Smooth muscle cell (in vitro differentiated cells): ENCODE results near the gene TMEM190. TPM values are rescaled to one million over a fixed set of nuclear protein-coding genes. Genes with fewer than 3 reads are reported as not detected.
"Not testable (repeated sequence)": the region's sequence is repeated elsewhere in the genome, so short reads cannot be mapped to it uniquely, and the experiment has no call there.

ENCODE experiments used
- DNase-seq: peaks from one replicate; lab custom pipeline; 2025; ENCODE audit not compliant: unreplicated experiment; lab: John Stamatoyannopoulos, UW
- H2AFZ ChIP-seq: fragments of 200-600 bp; sonication (generic); 2 replicates; pipeline ENCODE4 v1.6.0; 2016; ENCODE audit warnings: antibody characterized with exemption, low read depth, mild to moderate bottlenecking
- H3F3A ChIP-seq: fragments of 200-600 bp; sonication (generic); 2 replicates; pipeline ENCODE4 v1.6.0; 2017; ENCODE audit warnings: antibody characterized with exemption, low read depth
- H3K27ac ChIP-seq: fragments of 200-600 bp; sonication (generic); 2 replicates; pipeline ENCODE4 v1.5.1; 2016; ENCODE audit warnings: low read depth, mild to moderate bottlenecking
- H3K27me3 ChIP-seq: fragments of 200-600 bp; sonication (generic); 2 replicates; pipeline ENCODE4 v1.6.1; 2016; ENCODE audit warnings: low read depth, mild to moderate bottlenecking
- H3K36me3 ChIP-seq: fragments of 200-600 bp; sonication (generic); 2 replicates; pipeline ENCODE4 v1.5.1; 2016; ENCODE audit warnings: low read depth
- H3K4me1 ChIP-seq: fragments of 200-600 bp; sonication (generic); 2 replicates; pipeline ENCODE4 v1.5.1; 2016; ENCODE audit warnings: low read depth
- H3K4me2 ChIP-seq: fragments of 200-600 bp; sonication (generic); 2 replicates; pipeline ENCODE4 v1.6.0; 2016; ENCODE audit warnings: mild to moderate bottlenecking
- H3K4me3 ChIP-seq: fragments of 200-600 bp; sonication (generic); 2 replicates; pipeline ENCODE4 v1.5.1; 2016; ENCODE audit warnings: mild to moderate bottlenecking
- H3K79me2 ChIP-seq: fragments of 200-600 bp; sonication (generic); 2 replicates; pipeline ENCODE4 v1.6.0; 2016; ENCODE audit warnings: low read depth, mild to moderate bottlenecking
- H3K9ac ChIP-seq: fragments of 200-600 bp; sonication (generic); 2 replicates; pipeline ENCODE4 v1.6.0; 2016; ENCODE audit warnings: low read depth
- H3K9me3 ChIP-seq: fragments of 200-600 bp; sonication (generic); replicated peaks from 2 replicates; pipeline ENCODE4 v1.5.1; 2016; ENCODE audit warnings: low read depth
- H4K20me1 ChIP-seq: fragments of 200-600 bp; sonication (generic); 2 replicates; pipeline ENCODE4 v1.6.0; 2016; ENCODE audit warnings: low read depth
- WGBS: methylation state at CpG from one replicate; pipeline ENCODE4 v1.1.7; 2016; ENCODE audit warnings: low lambda C conversion rate; 5-methylcytosine and 5-hydroxymethylcytosine counted together
- polyA plus RNA-seq: library from polyadenylated mRNA; unstranded; fragments of >200 nt; fragmentation: Nextera tagmentation; extraction: Ambion mirVana; gene quantifications from 2 replicates; pipeline ENCODE4 v1.2.1, GENCODE V29; 2016
- total RNA-seq: library from RNA; depleted of rRNA; stranded (reverse); fragments of >200 nt; gene quantifications from 2 replicates; pipeline ENCODE4 v1.2.3, GENCODE V29; 2014
- TF ChIP-seq, protein P1 (sequence below): fragments of 200-600 bp; sonication (generic); IDR thresholded peaks from 2 replicates; pipeline ENCODE4 v1.5.1; 2017; ENCODE audit warnings: borderline replicate concordance, mild to moderate bottlenecking, antibody characterized with exemption; ENCODE audit not compliant: insufficient read depth, poor library complexity, severe bottlenecking

The TMEM190 gene
- total and polyA plus RNA-seq, 2 experiments from 2014 or later: 8.2 TPM; not detected in 1

DNA sequence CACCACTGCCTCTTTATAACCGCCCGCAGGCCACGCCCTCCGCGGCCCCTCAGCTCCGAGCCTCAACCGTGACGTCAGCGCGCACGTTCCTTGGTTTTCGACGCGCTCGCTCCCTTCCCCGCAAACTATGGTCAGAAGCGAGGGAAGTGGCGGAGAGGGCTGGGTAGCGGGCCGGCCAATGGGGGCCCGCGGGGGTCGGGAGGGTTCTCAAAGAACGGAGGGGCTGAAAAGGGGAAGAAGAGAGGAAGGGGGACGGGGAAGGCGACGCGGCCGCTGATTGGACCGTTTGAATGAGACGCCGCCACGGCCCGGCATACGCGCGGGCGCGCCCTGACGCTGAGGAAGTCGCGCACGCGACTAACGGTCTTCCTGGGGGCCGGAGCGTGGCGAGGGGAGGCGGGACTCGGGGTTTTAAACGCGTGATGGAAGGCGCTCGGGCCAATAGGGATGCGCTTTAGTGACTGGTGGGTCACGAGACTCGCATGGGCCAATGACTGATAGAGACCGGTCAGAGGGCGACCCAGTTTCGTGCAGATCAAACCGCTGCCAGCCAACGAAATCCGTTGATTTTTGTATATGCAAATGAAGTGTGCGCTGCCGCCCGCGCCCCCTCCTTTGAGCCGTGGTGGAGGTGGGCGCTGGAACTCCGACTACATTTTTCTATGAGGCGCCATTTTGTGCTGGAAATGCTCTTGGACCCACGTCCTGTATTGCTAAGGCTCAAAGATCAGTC is 31.3 kb downstream of the TMEM190 start:
- Histone ChIP-seq H3F3A (peaks cover 5% of the 10 kb centered on the region), H3K27ac (peak overlapping the region; percentile 99), H3K4me3 (peak overlapping the region; percentile 78), H3K9me3 (no peaks in the 10 kb centered on the region), H2AFZ (peak overlapping the region; percentile 69), H3K4me1 (peaks cover 14% of the 10 kb centered on the region), H3K79me2 (peaks cover 37% of the 10 kb centered on the region), H3K9ac (peak overlapping the region; percentile 92), H4K20me1 (peaks cover 37% of the 10 kb centered on the region), H3K36me3 (no peaks in the 10 kb centered on the region), H3K27me3 (no peaks in the 10 kb centered on the region), H3K4me2 (peak overlapping the region; percentile 96)
- 1% methylated on average over 53 of the region's 72 CpGs for WGBS
- peak; percentile 99 for DNase-seq
- TF ChIP-seq, protein P1, sequence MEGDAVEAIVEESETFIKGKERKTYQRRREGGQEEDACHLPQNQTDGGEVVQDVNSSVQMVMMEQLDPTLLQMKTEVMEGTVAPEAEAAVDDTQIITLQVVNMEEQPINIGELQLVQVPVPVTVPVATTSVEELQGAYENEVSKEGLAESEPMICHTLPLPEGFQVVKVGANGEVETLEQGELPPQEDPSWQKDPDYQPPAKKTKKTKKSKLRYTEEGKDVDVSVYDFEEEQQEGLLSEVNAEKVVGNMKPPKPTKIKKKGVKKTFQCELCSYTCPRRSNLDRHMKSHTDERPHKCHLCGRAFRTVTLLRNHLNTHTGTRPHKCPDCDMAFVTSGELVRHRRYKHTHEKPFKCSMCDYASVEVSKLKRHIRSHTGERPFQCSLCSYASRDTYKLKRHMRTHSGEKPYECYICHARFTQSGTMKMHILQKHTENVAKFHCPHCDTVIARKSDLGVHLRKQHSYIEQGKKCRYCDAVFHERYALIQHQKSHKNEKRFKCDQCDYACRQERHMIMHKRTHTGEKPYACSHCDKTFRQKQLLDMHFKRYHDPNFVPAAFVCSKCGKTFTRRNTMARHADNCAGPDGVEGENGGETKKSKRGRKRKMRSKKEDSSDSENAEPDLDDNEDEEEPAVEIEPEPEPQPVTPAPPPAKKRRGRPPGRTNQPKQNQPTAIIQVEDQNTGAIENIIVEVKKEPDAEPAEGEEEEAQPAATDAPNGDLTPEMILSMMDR: no peak

DNA sequence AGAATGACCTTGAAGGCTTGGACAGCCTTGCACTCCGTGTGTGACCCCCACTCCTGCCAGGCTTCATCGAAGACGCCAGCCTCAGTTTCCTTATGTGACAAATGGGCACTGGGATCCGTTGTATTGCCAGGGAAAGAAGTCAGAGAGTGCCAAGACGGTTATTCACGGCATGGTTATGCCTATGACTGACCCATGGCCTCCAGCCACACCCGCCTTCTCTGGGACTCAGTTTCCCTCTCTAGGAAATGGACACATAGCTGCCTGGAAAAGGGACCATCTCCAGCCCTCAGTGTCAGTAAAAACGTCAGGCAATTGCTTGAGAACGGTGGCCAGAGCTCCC is 31.9 kb downstream of the TMEM190 start:
- TF ChIP-seq, protein P1: no peak
- H3K4me1 ChIP-seq: peaks cover 14% of the 10 kb centered on the region
- H3K4me2 ChIP-seq: peak overlapping the region; percentile 76
- WGBS: 70% methylated on average over 9 of the region's 9 CpGs
- no peaks in the 10 kb centered on the region for H3K36me3 ChIP-seq
- peak overlapping the region; percentile 78 for H3K4me3 ChIP-seq
- H3K9ac ChIP-seq: peak overlapping the region; percentile 65
- H3K9me3 ChIP-seq: no peaks in the 10 kb centered on the region
- H3K79me2 ChIP-seq: peaks cover 34% of the 10 kb centered on the region
- no peak for DNase-seq
- peak overlapping the region; percentile 82 for H3K27ac ChIP-seq
- no peaks in the 10 kb centered on the region for H3K27me3 ChIP-seq
- no peaks in the 10 kb centered on the region for H3F3A ChIP-seq
- peaks cover 32% of the 10 kb centered on the region for H4K20me1 ChIP-seq
- H2AFZ ChIP-seq: peak overlapping the region; percentile 47

DNA sequence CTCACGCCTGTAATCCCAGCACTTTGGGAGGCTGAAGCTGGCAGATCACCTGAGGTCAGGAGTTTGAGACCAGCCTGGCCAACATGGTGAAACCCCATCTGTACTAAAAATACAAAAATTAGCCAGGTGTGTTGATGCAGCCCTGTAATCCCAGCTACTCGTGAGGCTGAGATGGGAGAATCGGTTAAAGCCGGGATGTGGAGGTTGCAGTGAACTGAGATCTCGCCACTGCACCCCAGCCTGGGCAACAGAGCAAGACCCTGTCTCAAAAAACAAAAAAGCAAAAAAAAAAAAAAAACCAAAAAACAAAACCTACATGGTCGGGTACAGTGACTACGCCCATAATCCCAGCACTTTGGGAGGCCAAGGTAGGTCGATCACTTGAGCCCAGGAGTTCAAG is 32.6 kb downstream of the TMEM190 start:
- peaks cover 28% of the 10 kb centered on the region for H4K20me1 ChIP-seq
- H3K4me2 ChIP-seq: not testable (repeated sequence)
- WGBS: 98% methylated on average over 8 of the region's 8 CpGs

DNA sequence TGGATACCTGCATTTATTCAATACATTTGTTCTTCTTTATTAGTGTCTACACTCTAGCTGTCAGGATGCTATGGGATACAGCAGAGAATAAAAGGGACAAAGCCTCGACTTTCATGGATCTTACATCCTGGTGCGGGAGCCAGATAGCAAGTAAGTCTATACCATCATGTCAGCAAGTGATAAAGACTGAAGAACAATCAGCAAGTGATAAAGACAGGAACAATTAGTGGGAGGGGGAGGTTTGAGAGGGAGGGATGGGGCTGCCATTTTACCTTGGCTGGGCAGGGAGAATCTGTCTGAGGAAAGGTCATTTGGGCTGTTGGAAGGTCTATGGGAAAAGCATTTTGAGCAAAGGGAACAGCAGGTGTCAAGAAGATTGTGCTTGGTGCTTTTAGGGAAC is 33.5 kb downstream of the TMEM190 start:
- Histone ChIP-seq H3K4me1 (peaks cover 14% of the 10 kb centered on the region), H3K4me3 (no peak overlapping the region), H3K9ac (no peak overlapping the region), H3K27ac (no peak overlapping the region), H4K20me1 (peaks cover 21% of the 10 kb centered on the region), H3K36me3 (no peaks in the 10 kb centered on the region), H3K27me3 (no peaks in the 10 kb centered on the region), H3K9me3 (no peaks in the 10 kb centered on the region), H3K4me2 (no peak overlapping the region), H3K79me2 (peaks cover 22% of the 10 kb centered on the region), H2AFZ (no peak overlapping the region), H3F3A (no peaks in the 10 kb centered on the region)
- 95% methylated on average over 2 of the region's 2 CpGs for WGBS
- DNase-seq: no peak
- TF ChIP-seq, protein P1: no peak

More for the DNA sequence above, 32.6 kb downstream of the TMEM190 start:
- H3K36me3 ChIP-seq, H3K27ac ChIP-seq, H3K27me3 ChIP-seq, H3F3A ChIP-seq, H2AFZ ChIP-seq, DNase-seq, H3K9me3 ChIP-seq, H3K4me3 ChIP-seq, H3K9ac ChIP-seq: not testable (repeated sequence)
- peaks cover 30% of the 10 kb centered on the region for H3K79me2 ChIP-seq
- peaks cover 14% of the 10 kb centered on the region for H3K4me1 ChIP-seq
